Gastroesophageal sphincter (tissue), 4 donors: ENCODE data around the gene GALK2. TPM values are rescaled to one million over a fixed set of nuclear protein-coding genes. Genes with fewer than 3 reads are reported as not detected.

Source experiments
- ATAC-seq: fragments of 150-250 bp; one replicate; pipeline ENCODE4 v1.9.1; 2016; ENCODE audit warnings: mild to moderate bottlenecking, moderate library complexity
- H3K27ac ChIP-seq, 4 donors: fragments of 200-600 bp; sonication (generic) in 3 of 4; 1 replicate in 3 of 4; 2 replicates in 1 of 4; pipeline ENCODE4 v1.5.1; 2016 to 2019
- H3K27me3 ChIP-seq: fragments of 200-600 bp; sonication (generic); one replicate; pipeline ENCODE4 v1.5.1; 2019
- H3K36me3 ChIP-seq, 2 donors: fragments of 200-600 bp; sonication (generic); one replicate each; pipeline ENCODE4 v1.5.1; 2019; ENCODE audit warnings: control low read depth in 1 of 2
- H3K4me1 ChIP-seq, 3 donors: fragments of 200-600 bp; sonication (generic); 1 replicate in 2 of 3; 2 replicates in 1 of 3; pipeline ENCODE4 v1.5.1; 2016 to 2019; ENCODE audit warnings: control low read depth in 2 of 3
- H3K4me3 ChIP-seq, 2 donors: fragments of 200-600 bp; sonication (generic); one replicate each; pipeline ENCODE4 v1.5.1; 2019; ENCODE audit warnings: mild to moderate bottlenecking in 1 of 2, moderate library complexity in 1 of 2
- H3K9me3 ChIP-seq, 3 donors: fragments of 200-600 bp; sonication (generic); one replicate each; pipeline ENCODE4 v1.5.1; 2017 to 2019; ENCODE audit warnings: control low read depth in 2 of 3
- CTCF ChIP-seq, 4 experiments: fragments of 200-600 bp in 2 of 4; fragments of 450-650 bp in 2 of 4; sonication (generic) in 1 of 4; IDR thresholded peaks; one replicate each; pipeline ENCODE4 v1.5.1; 2017 to 2019; ENCODE audit warnings: antibody characterized with exemption in 4 of 4, mild to moderate bottlenecking in 2 of 4, moderate library complexity in 2 of 4
- EP300 ChIP-seq: sonication (generic); formaldehyde crosslinking; IDR thresholded peaks from one replicate; pipeline ENCODE4 v1.6.1; 2017; ENCODE audit warnings: antibody characterized with exemption, mild to moderate bottlenecking
- POLR2A ChIP-seq, 2 donors: fragments of 450-650 bp; IDR thresholded peaks; one replicate each; pipeline ENCODE4 v1.6.1; 2017; ENCODE audit warnings: antibody characterized with exemption in 2 of 2, mild to moderate bottlenecking in 2 of 2, moderate library complexity in 1 of 2
- POLR2AphosphoS5 ChIP-seq: sonication (generic); formaldehyde crosslinking; IDR thresholded peaks from one replicate; pipeline ENCODE4 v1.6.1; 2017; ENCODE audit warnings: antibody characterized with exemption
- WGBS, 2 donors: methylation state at CpG; one replicate each; pipeline ENCODE4 v1.1.5; 2018; ENCODE audit warnings: low coverage in 1 of 2; 5-methylcytosine and 5-hydroxymethylcytosine counted together
- small RNA-seq, 4 donors: library from RNA; depleted of rRNA; stranded (forward); fragments of <200 nt; gene quantifications; one replicate each; pipeline ENCODE3, GENCODE V24; 2016
- total RNA-seq, 4 donors: library from RNA; depleted of rRNA; stranded (reverse); fragments of >200 nt; gene quantifications; one replicate each; pipeline ENCODE4 v1.1.0, GENCODE V29; 2016

GALK2 gene
- total RNA-seq, 4 donors from 2014 or later = 30.0 to 54.8 (median 43.8) TPM

- Histone ChIP-seq H3K36me3 (no peaks in the 10 kb centered on the region), H3K27ac (no peak overlapping the region), H3K27me3 (no peaks in the 10 kb centered on the region), H3K4me1 (no peaks in the 10 kb centered on the region), H3K4me3 (no peak overlapping the region), H3K9me3 (no peaks in the 10 kb centered on the region)
- no peak for ATAC-seq
- TF ChIP-seq POLR2A (IDR thresholded peaks at IDR 0.05) = no peak
- no peak for TF ChIP-seq EP300
- no peak for TF ChIP-seq POLR2AphosphoS5
- no peak for TF ChIP-seq CTCF (IDR thresholded peaks at IDR 0.05)
- 85% methylated on average over 3 of the region's 4 CpGs; no CpG with 5 or more reads in 1 of the 2 donors for WGBS, 2 donors
Measured at GRCh38 chr15:49379996-49380395, 209.9 kb downstream of the GALK2 start.

- Histone ChIP-seq H3K4me1 (no peaks in the 10 kb centered on the region), H3K27ac (no peak overlapping the region), H3K9me3 (no peaks in the 10 kb centered on the region), H3K36me3 (no peaks in the 10 kb centered on the region), H3K27me3 (no peaks in the 10 kb centered on the region), H3K4me3 (no peak overlapping the region)
- 60 to 83% methylated on average over 1 to 5 of the region's 5 CpGs for WGBS, 2 donors
- TF ChIP-seq EP300 (no peak), POLR2A (IDR thresholded peaks at IDR 0.05) (no peak), CTCF (IDR thresholded peaks at IDR 0.05) (no peak), POLR2AphosphoS5 (no peak)
- ATAC-seq = no peak
Measured at GRCh38 chr15:49380912-49381311, 210.9 kb downstream of the GALK2 start.

Small RNA genes within 50 kb of the gene (small RNA-seq; reads per million reads assigned to genes)
- gene MIR4716 (0 reads per million in 4 donors), gene RF00019 (0 reads per million in 4 donors), gene RN7SL307P (0 reads per million in 4 donors)

Other genes starting within 250 kb of the GALK2 start
- 1 to 10 TPM; 1.4 to 4.2 (median 2.1) TPM for gene SHC4, start 206.3 kb upstream of the GALK2 start, total RNA-seq
- gene SECISBP2L, start 123.8 kb upstream of the GALK2 start, total RNA-seq = 10 to 100 TPM; 43.3 to 65.4 (median 63.0) TPM
- 10 to 100 TPM; 64.2 to 79.1 (median 70.2) TPM for gene COPS2, start 14.6 kb upstream of the GALK2 start, total RNA-seq